HEK293 (cell line): ENCODE data around the gene HAUS5.

Experiments
- BCL11B ChIP-seq: fragments of 450-650 bp; formaldehyde crosslinking; IDR thresholded peaks from 2 replicates; pipeline ENCODE4 v1.5.1; 2016; ENCODE audit warnings: low read depth, missing biosample characterization, missing genetic modification characterization
- IKZF3 ChIP-seq: fragments of 450-650 bp; IDR thresholded peaks from 2 replicates; pipeline ENCODE4 v1.5.0; 2018; ENCODE audit warnings: missing biosample characterization, mild to moderate bottlenecking, missing genetic modification characterization, moderate library complexity
- PRDM1 ChIP-seq: fragments of 450-650 bp; formaldehyde crosslinking; IDR thresholded peaks from 2 replicates; pipeline ENCODE4; 2016; ENCODE audit warnings: missing biosample characterization, missing genetic modification characterization
- SP2 ChIP-seq: fragments of 450-650 bp; formaldehyde crosslinking; IDR thresholded peaks from 2 replicates; pipeline ENCODE4 v1.5.1; 2016; ENCODE audit warnings: missing biosample characterization, missing genetic modification characterization
- ZIC2 ChIP-seq: fragments of 450-650 bp; formaldehyde crosslinking; IDR thresholded peaks from 2 replicates; pipeline ENCODE4 v1.5.1; 2016; ENCODE audit warnings: missing biosample characterization, missing genetic modification characterization
- ZNF366 ChIP-seq: fragments of 450-650 bp; formaldehyde crosslinking; conservative IDR thresholded peaks from 2 replicates; pipeline ENCODE4 v1.5.1; 2016; ENCODE audit warnings: missing biosample characterization, missing genetic modification characterization
- ZNF629 ChIP-seq: fragments of 450-650 bp; formaldehyde crosslinking; IDR thresholded peaks from 2 replicates; pipeline ENCODE4 v1.5.1; 2017; ENCODE audit warnings: missing biosample characterization, missing genetic modification characterization
- ZNF660 ChIP-seq: fragments of 450-650 bp; IDR thresholded peaks from 2 replicates; pipeline ENCODE4 v1.5.1; 2018; ENCODE audit warnings: missing biosample characterization, mild to moderate bottlenecking, missing genetic modification characterization
- TF ChIP-seq, protein P1 (sequence below): IDR thresholded peaks from 2 replicates; pipeline ENCODE4 v1.6.1; 2011; ENCODE audit warnings: mild to moderate bottlenecking, low read depth, low read length, borderline replicate concordance
- TF ChIP-seq, protein P2 (sequence below): fragments of 450-650 bp; formaldehyde crosslinking; IDR thresholded peaks from 2 replicates; pipeline ENCODE4 v1.5.1; 2016; ENCODE audit warnings: missing biosample characterization, missing genetic modification characterization
- TF ChIP-seq, protein P3 (sequence below): fragments of 450-650 bp; formaldehyde crosslinking; IDR thresholded peaks from 2 replicates; pipeline ENCODE4 v1.5.1; 2016; ENCODE audit warnings: missing biosample characterization, missing genetic modification characterization
- TF ChIP-seq, protein P4 (sequence below): fragments of 450-650 bp; formaldehyde crosslinking; IDR thresholded peaks from 2 replicates; pipeline ENCODE4 v1.5.1; 2016; ENCODE audit warnings: missing biosample characterization, missing genetic modification characterization

DNA sequence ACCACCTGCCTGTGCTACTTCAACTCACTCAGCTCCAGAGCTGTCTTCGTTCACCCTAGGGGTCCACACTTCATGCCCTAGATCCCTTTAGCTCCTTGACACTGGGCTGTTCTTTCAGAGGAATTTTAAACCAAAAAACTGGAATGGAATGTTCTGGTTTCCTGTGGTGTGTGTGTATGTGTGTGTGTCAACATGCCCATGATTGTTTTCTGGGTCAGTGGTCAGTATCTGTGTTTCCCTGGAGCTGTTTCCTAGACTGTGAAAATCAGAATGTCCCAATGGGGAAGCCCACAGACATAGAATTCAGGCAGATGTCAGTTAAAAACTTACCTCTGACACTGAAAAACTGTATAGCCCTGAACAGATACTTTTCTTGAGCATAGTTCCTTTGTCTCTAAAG, 25.2 kb upstream of the HAUS5 start:
- TF ChIP-seq, protein P1, sequence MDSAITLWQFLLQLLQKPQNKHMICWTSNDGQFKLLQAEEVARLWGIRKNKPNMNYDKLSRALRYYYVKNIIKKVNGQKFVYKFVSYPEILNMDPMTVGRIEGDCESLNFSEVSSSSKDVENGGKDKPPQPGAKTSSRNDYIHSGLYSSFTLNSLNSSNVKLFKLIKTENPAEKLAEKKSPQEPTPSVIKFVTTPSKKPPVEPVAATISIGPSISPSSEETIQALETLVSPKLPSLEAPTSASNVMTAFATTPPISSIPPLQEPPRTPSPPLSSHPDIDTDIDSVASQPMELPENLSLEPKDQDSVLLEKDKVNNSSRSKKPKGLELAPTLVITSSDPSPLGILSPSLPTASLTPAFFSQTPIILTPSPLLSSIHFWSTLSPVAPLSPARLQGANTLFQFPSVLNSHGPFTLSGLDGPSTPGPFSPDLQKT = no peak
- no peak for TF ChIP-seq ZNF366 (tag by site-specific recombination)
- TF ChIP-seq BCL11B (tag by site-specific recombination) = no peak
- TF ChIP-seq ZNF660 (tag by site-specific recombination) = no peak
- TF ChIP-seq PRDM1 (tag by site-specific recombination) = no peak
- TF ChIP-seq, protein P2, sequence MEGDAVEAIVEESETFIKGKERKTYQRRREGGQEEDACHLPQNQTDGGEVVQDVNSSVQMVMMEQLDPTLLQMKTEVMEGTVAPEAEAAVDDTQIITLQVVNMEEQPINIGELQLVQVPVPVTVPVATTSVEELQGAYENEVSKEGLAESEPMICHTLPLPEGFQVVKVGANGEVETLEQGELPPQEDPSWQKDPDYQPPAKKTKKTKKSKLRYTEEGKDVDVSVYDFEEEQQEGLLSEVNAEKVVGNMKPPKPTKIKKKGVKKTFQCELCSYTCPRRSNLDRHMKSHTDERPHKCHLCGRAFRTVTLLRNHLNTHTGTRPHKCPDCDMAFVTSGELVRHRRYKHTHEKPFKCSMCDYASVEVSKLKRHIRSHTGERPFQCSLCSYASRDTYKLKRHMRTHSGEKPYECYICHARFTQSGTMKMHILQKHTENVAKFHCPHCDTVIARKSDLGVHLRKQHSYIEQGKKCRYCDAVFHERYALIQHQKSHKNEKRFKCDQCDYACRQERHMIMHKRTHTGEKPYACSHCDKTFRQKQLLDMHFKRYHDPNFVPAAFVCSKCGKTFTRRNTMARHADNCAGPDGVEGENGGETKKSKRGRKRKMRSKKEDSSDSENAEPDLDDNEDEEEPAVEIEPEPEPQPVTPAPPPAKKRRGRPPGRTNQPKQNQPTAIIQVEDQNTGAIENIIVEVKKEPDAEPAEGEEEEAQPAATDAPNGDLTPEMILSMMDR (tag by site-specific recombination) = no peak
- no peak for TF ChIP-seq ZNF629 (tag by site-specific recombination)
- no peak for TF ChIP-seq IKZF3 (tag by site-specific recombination)
- TF ChIP-seq, protein P3, sequence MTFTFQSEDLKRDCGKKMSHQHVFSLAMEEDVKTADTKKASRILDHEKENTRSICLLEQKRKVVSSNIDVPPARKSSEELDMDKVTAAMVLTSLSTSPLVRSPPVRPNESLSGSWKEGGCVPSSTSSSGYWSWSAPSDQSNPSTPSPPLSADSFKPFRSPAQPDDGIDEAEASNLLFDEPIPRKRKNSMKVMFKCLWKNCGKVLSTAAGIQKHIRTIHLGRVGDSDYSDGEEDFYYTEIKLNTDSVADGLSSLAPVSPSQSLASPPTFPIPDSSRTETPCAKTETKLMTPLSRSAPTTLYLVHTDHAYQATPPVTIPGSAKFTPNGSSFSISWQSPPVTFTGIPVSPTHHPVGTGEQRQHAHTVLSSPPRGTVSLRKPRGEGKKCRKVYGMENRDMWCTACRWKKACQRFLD = no peak
- TF ChIP-seq, protein P4, sequence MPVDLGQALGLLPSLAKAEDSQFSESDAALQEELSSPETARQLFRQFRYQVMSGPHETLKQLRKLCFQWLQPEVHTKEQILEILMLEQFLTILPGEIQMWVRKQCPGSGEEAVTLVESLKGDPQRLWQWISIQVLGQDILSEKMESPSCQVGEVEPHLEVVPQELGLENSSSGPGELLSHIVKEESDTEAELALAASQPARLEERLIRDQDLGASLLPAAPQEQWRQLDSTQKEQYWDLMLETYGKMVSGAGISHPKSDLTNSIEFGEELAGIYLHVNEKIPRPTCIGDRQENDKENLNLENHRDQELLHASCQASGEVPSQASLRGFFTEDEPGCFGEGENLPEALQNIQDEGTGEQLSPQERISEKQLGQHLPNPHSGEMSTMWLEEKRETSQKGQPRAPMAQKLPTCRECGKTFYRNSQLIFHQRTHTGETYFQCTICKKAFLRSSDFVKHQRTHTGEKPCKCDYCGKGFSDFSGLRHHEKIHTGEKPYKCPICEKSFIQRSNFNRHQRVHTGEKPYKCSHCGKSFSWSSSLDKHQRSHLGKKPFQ (tag by site-specific recombination) = no peak
- TF ChIP-seq SP2 (tag by site-specific recombination) = no peak
- TF ChIP-seq ZIC2 (tag by site-specific recombination) = no peak
